Measurements from ENCODE around the gene ADAMTSL2.

- no peak for TF ChIP-seq POLR2A (IDR thresholded peaks at IDR 0.05)
- TF ChIP-seq CTCF (IDR thresholded peaks at IDR 0.05 in 8 of 11, conservative IDR thresholded peaks at IDR 0.05 in 3 of 11), result no peak
Measured at GRCh38 chr9:133539991-133540697, 5.6 kb downstream of the ADAMTSL2 start.

All from spleen (tissue), 7 donors.